IMR-90 (cell line): ENCODE data around the gene ZEB2. TPM values are rescaled to one million over a fixed set of nuclear protein-coding genes. Genes with fewer than 3 reads are reported as not detected.
A peak's percentile ranks its signal among the peaks of the same experiment; 100 is the strongest.

Experiments
- ATAC-seq: fragments of 200-7000 bp; cut with Tn5 transposase; 2 replicates; pipeline ENCODE4 v1.9.1; 2020; ENCODE audit warnings: low read depth, mild to moderate bottlenecking, moderate library complexity
- BruUV-seq: library from RNA; stranded (reverse); fragments of 400-500 nt; replicated peaks from 2 replicates; lab custom pipeline; 2021; lab: Mats Ljungman, UMichigan
- CTCF ChIA-PET: fragments of 300-600 bp; formaldehyde crosslinking; extraction: SDS; loops from one replicate; lab custom pipeline; 2021; ENCODE audit warnings: antibody characterized with exemption; lab: Yijun Ruan, JAX
- POLR2A ChIA-PET: fragments of 300-600 bp; sonication (Branson Sonifier 250); formaldehyde crosslinking; loops from one replicate; lab custom pipeline; 2022; ENCODE audit warnings: antibody characterized with exemption; ENCODE audit not compliant: unreplicated experiment; lab: Charles Lee
- DNase-seq: peaks from one replicate; pipeline ENCODE4 v3.0.0; 2013
- H2AFZ ChIP-seq: replicated peaks from 2 replicates; pipeline ENCODE3; 2013; ENCODE audit warnings: low read length, mild to moderate bottlenecking; ENCODE audit not compliant: poor library complexity
- H2AK5ac ChIP-seq: 2 replicates; pipeline ENCODE4 v1.6.1; 2013; ENCODE audit warnings: low read depth, low read length, inconsistent platforms
- H2AK9ac ChIP-seq: replicated peaks from 2 replicates; pipeline ENCODE3; 2013; ENCODE audit warnings: mild to moderate bottlenecking, low read depth, low read length, moderate library complexity; ENCODE audit not compliant: poor library complexity
- H2BK120ac ChIP-seq: 2 replicates; pipeline ENCODE4 v1.6.1; 2013; ENCODE audit warnings: low read depth, low read length, inconsistent platforms
- H2BK15ac ChIP-seq: 3 replicates; pipeline ENCODE4 v1.6.1; 2013; ENCODE audit warnings: low read depth, low read length, inconsistent platforms
- H2BK20ac ChIP-seq: 2 replicates; pipeline ENCODE4 v1.6.1; 2013; ENCODE audit warnings: low read depth, mild to moderate bottlenecking, inconsistent platforms, low read length, moderate library complexity
- H2BK5ac ChIP-seq: 2 replicates; pipeline ENCODE4 v1.6.1; 2013; ENCODE audit warnings: mild to moderate bottlenecking, low read depth, low read length, inconsistent platforms; ENCODE audit not compliant: poor library complexity, severe bottlenecking
- H3K14ac ChIP-seq: replicated peaks from 2 replicates; pipeline ENCODE4 v1.6.1; 2013; ENCODE audit warnings: low read depth, low read length, inconsistent platforms
- H3K18ac ChIP-seq: 2 replicates; pipeline ENCODE4 v1.6.1; 2013; ENCODE audit warnings: low read depth, low read length, control low read depth
- H3K23ac ChIP-seq: 2 replicates; pipeline ENCODE4 v1.6.1; 2013; ENCODE audit warnings: low read depth, low read length, inconsistent platforms
- H3K27ac ChIP-seq: 2 replicates; pipeline ENCODE4 v1.5.1; 2013; ENCODE audit warnings: mild to moderate bottlenecking, control low read depth, low read length; ENCODE audit not compliant: insufficient read depth
- H3K27me3 ChIP-seq: 2 replicates; pipeline ENCODE4 v1.6.1; 2013; ENCODE audit warnings: low read length; ENCODE audit not compliant: control insufficient read depth, insufficient read depth
- H3K36me3 ChIP-seq: 2 replicates; pipeline ENCODE4 v1.6.1; 2013; ENCODE audit warnings: low read length, mixed read lengths; ENCODE audit not compliant: control insufficient read depth, insufficient read depth
- H3K4ac ChIP-seq: 2 replicates; pipeline ENCODE4 v1.6.1; 2013; ENCODE audit warnings: low read depth, low read length, inconsistent platforms
- H3K4me1 ChIP-seq: 2 replicates; pipeline ENCODE4 v1.6.1; 2013; ENCODE audit warnings: low read length, mixed read lengths; ENCODE audit not compliant: control insufficient read depth, insufficient read depth
- H3K4me2 ChIP-seq: 2 replicates; pipeline ENCODE4 v1.6.1; 2013; ENCODE audit warnings: low read depth, mild to moderate bottlenecking, control low read depth, low read length, moderate library complexity
- H3K4me3 ChIP-seq: 2 replicates; pipeline ENCODE4 v1.5.1; 2013; ENCODE audit warnings: low read depth, mild to moderate bottlenecking, control low read depth, low read length, moderate library complexity; ENCODE audit not compliant: insufficient read depth
- H3K56ac ChIP-seq: 2 replicates; pipeline ENCODE4 v1.6.1; 2013; ENCODE audit warnings: low read length, inconsistent platforms; ENCODE audit not compliant: insufficient read depth; ENCODE audit errors: extremely low read depth
- H3K79me1 ChIP-seq, 2 experiments: 2 replicates each; pipeline ENCODE4 v1.6.1; 2013; ENCODE audit warnings: low read length in 2 of 2, inconsistent platforms in 1 of 2, low read depth in 1 of 2
- H3K9ac ChIP-seq: 2 replicates; pipeline ENCODE4 v1.6.1; 2013; ENCODE audit warnings: low read depth, low read length, control low read depth
- H3K9me1 ChIP-seq: 2 replicates; pipeline ENCODE4 v1.6.1; 2013; ENCODE audit warnings: low read length, inconsistent platforms; ENCODE audit not compliant: insufficient read depth
- H3K9me3 ChIP-seq: 2 replicates; pipeline ENCODE4 v1.6.1; 2013; ENCODE audit warnings: low read length; ENCODE audit not compliant: control insufficient read depth, insufficient read depth
- H4K20me1 ChIP-seq: 2 replicates; pipeline ENCODE4 v1.6.1; 2013; ENCODE audit warnings: low read length, inconsistent platforms; ENCODE audit not compliant: insufficient read depth
- H4K5ac ChIP-seq: 2 replicates; pipeline ENCODE4 v1.6.1; 2013; ENCODE audit warnings: mild to moderate bottlenecking, low read depth, low read length, control low read depth
- H4K8ac ChIP-seq, 2 experiments: 2 replicates each; pipeline ENCODE4 v1.6.1; 2013; ENCODE audit warnings: low read depth in 2 of 2, low read length in 2 of 2, control low read depth in 1 of 2, inconsistent platforms in 1 of 2
- H4K91ac ChIP-seq: 2 replicates; pipeline ENCODE4 v1.6.1; 2013; ENCODE audit warnings: low read depth, low read length, inconsistent platforms; ENCODE audit not compliant: insufficient read depth
- CEBPB ChIP-seq: IDR thresholded peaks from 2 replicates; pipeline ENCODE4 v1.6.1; 2012; ENCODE audit warnings: low read depth, low read length, improper control_type of control experiment
- FOS ChIP-seq: fragments of 150-350 bp; IDR thresholded peaks from 2 replicates; pipeline ENCODE4 v1.6.1; 2016; ENCODE audit warnings: low read depth, low read length
- MAFK ChIP-seq: IDR thresholded peaks from 2 replicates; pipeline ENCODE4 v1.6.1; 2012; ENCODE audit warnings: low read depth, low read length, improper control_type of control experiment
- MAZ ChIP-seq: IDR thresholded peaks from 2 replicates; pipeline ENCODE4 v1.6.1; 2012; ENCODE audit warnings: low read depth, mild to moderate bottlenecking, low read length, improper control_type of control experiment, moderate library complexity, borderline replicate concordance
- MXI1 ChIP-seq: IDR thresholded peaks from 2 replicates; pipeline ENCODE4 v1.6.1; 2012; ENCODE audit warnings: low read depth, mild to moderate bottlenecking, low read length, moderate library complexity, borderline replicate concordance
- NFE2L2 ChIP-seq: fragments of 150-350 bp; IDR thresholded peaks from 2 replicates; pipeline ENCODE4 v1.6.1; 2016; ENCODE audit warnings: low read depth, mild to moderate bottlenecking, low read length
- WGBS, 2 experiments: methylation state at CpG; one replicate each; pipeline versions ENCODE4 v1.1.5 to v1.1.7; 2013; ENCODE audit warnings: missing lambda C conversion rate in 2 of 2; ENCODE audit not compliant: insufficient read length in 1 of 2; ENCODE audit errors: extremely low coverage in 2 of 2; 5-methylcytosine and 5-hydroxymethylcytosine counted together
- dilution Hi-C: fragments of 300-500 bp; cut with HindIII; formaldehyde crosslinking; loops from one replicate; pipeline ENCODE4 v1.14.3; 2018; ENCODE audit warnings: low sequenced_read_pairs; ENCODE audit not compliant: unreplicated experiment
- in situ Hi-C: fragments of 300-500 bp; cut with MboI; formaldehyde crosslinking; loops from 3 replicates; pipeline ENCODE4 v1.14.3; 2019; ENCODE audit warnings: low sequenced_read_pairs, inconsistent platforms, mixed read lengths
- intact Hi-C: fragments of 100-400 bp; cut with micrococcal nuclease; formaldehyde crosslinking; loops from 2 replicates; pipeline ENCODE4 v1.10.0; 2022
- polyA plus RNA-seq, 3 experiments: library from polyadenylated mRNA; depleted of rRNA; stranded (reverse); fragments of >200 nt; gene quantifications; 2 replicates each; pipeline ENCODE4 v1.2.3, GENCODE V29; 2012; ENCODE audit warnings: low replicate concordance in 1 of 3
- total RNA-seq: library from RNA; depleted of rRNA; stranded (reverse); fragments of >200 nt; gene quantifications from 2 replicates; pipeline ENCODE4 v1.2.3, GENCODE V29; 2012
- TF ChIP-seq, protein P1 (sequence below): fragments of 150-350 bp; IDR thresholded peaks from 2 replicates; pipeline ENCODE4 v1.6.1; 2016; ENCODE audit warnings: low read depth, mild to moderate bottlenecking, low read length, moderate library complexity, borderline replicate concordance

ZEB2 gene
- total and polyA plus RNA-seq, 2 of the 4 experiments (the other 2 are of a cell fraction), result 22.4 to 50.9 TPM

- Histone ChIP-seq H2AK5ac (no peak overlapping the region), H2BK15ac (no peak overlapping the region), H3K14ac (peak overlapping the region; percentile 29; the same call in 1 of the 2 replicates), H4K20me1 (peaks cover 23% of the 10 kb centered on the region; the same call in 1 of the 2 replicates), H3K27ac (no peak overlapping the region), H3K27me3 (no peaks in the 10 kb centered on the region), H4K91ac (no peak overlapping the region), H3K23ac (no peak overlapping the region), H3K79me1 (peaks cover 42 to 69% of the 10 kb centered on the region in 2 experiments), H4K5ac (no peak overlapping the region), H3K4me3 (no peak overlapping the region), H3K4ac (no peak overlapping the region), H3K18ac (no peak overlapping the region), H2BK5ac (no peak overlapping the region), H2BK20ac (no peak overlapping the region), H3K4me2 (no peak overlapping the region), H3K9me1 (peaks cover 9% of the 10 kb centered on the region), H3K9me3 (no peaks in the 10 kb centered on the region), H3K36me3 (peaks cover 14% of the 10 kb centered on the region), H3K56ac (no peak overlapping the region), H3K9ac (no peak overlapping the region), H3K4me1 (peaks cover 13% of the 10 kb centered on the region), H2AFZ (no peak overlapping the region), H4K8ac (no peak overlapping the region), H2AK9ac (no peak overlapping the region), H2BK120ac (no peak overlapping the region)
- no peak for ATAC-seq
- TF ChIP-seq, protein P1, sequence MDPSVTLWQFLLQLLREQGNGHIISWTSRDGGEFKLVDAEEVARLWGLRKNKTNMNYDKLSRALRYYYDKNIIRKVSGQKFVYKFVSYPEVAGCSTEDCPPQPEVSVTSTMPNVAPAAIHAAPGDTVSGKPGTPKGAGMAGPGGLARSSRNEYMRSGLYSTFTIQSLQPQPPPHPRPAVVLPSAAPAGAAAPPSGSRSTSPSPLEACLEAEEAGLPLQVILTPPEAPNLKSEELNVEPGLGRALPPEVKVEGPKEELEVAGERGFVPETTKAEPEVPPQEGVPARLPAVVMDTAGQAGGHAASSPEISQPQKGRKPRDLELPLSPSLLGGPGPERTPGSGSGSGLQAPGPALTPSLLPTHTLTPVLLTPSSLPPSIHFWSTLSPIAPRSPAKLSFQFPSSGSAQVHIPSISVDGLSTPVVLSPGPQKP, result no peak
- TF ChIP-seq MAFK (no peak), MAZ (no peak), MXI1 (no peak), NFE2L2 (no peak), CEBPB (no peak), FOS (no peak)
- no CpG with 5 or more reads among the region's 7 CpGs for WGBS, 2 experiments
- in situ Hi-C loops (no loop called here), dilution Hi-C loops (no loop called here), intact Hi-C loops (no loop called here)
- BruUV-seq, result no TSS peak
- DNase-seq, result no peak
- CTCF ChIA-PET, result interaction anchor here (0.6 kb wide), 1 partner anchor 891 kb away, joined by 3 read pairs; no protein-coding TSS in a partner anchor
- POLR2A ChIA-PET, result no interaction called here
Observed at GRCh38 chr2:144498277-144498676, 21.6 kb downstream of the ZEB2 start.
